A549 (cell line): ENCODE results near the gene TREM2. TPM values are rescaled to one million over a fixed set of nuclear protein-coding genes. Genes with fewer than 3 reads are reported as not detected.
"Not testable (repeated sequence)": the region's sequence is repeated elsewhere in the genome, so short reads cannot be mapped to it uniquely, and the experiment has no call there.

Source experiments
- ATAC-seq, 2 experiments: fragments of 200-7000 bp in 1 of 2; fragments of >200 bp in 1 of 2; cut with Nextera tagmentation in 1 of 2; cut with Tn5 transposase in 1 of 2; 3 replicates each; pipeline versions ENCODE4 v1.8.0 to v1.9.1; 2018 to 2020; ENCODE audit warnings: mild to moderate bottlenecking in 1 of 2, moderate library complexity in 1 of 2
- CTCF ChIA-PET: fragments of 300-600 bp; sonication (Branson Sonifier 250); formaldehyde crosslinking; extraction: SDS; loops from one replicate; lab custom pipeline; 2021; ENCODE audit warnings: antibody characterized with exemption, inconsistent platforms; lab: Yijun Ruan, JAX
- POLR2A ChIA-PET: fragments of 350-600 bp; formaldehyde crosslinking; extraction: SDS; loops from one replicate; lab custom pipeline; 2021; ENCODE audit warnings: antibody characterized with exemption, inconsistent platforms; lab: Yijun Ruan, JAX
- DNase-seq, 2 experiments: peaks; one replicate each; pipeline versions ENCODE4 v3.0.0 to v3.0.0-alpha.2; 2011 to 2016; ENCODE audit warnings: low read depth in 1 of 2, low spot score in 1 of 2
- FAIRE-seq: peaks from 2 replicates; lab custom pipeline; 2011; peaks lifted over from hg19 to GRCh38; lab: Jason Lieb, UNC
- H3K27ac ChIP-seq, 2 experiments: fragments of >200 bp; sonication (Bioruptor Twin); formaldehyde crosslinking; 3 replicates each; pipeline ENCODE4 v1.5.1; 2016 to 2017
- H3K4me1 ChIP-seq: fragments of >200 bp; sonication (Bioruptor Twin); formaldehyde crosslinking; 3 replicates; pipeline ENCODE4 v1.6.1; 2016
- H3K4me2 ChIP-seq: fragments of >200 bp; sonication (Bioruptor Twin); formaldehyde crosslinking; 3 replicates; pipeline ENCODE4 v1.6.1; 2016
- H3K4me3 ChIP-seq: fragments of >200 bp; sonication (Bioruptor Twin); formaldehyde crosslinking; 3 replicates; pipeline ENCODE4 v1.5.1; 2016
- H3K9me3 ChIP-seq: fragments of >200 bp; sonication (Bioruptor Twin); formaldehyde crosslinking; 3 replicates; pipeline ENCODE4 v1.6.1; 2016
- KDM1A ChIP-seq: fragments of 200-600 bp; sonication (generic); IDR thresholded peaks from 2 replicates; pipeline ENCODE4 v1.6.1; 2016; ENCODE audit warnings: low read depth, mild to moderate bottlenecking
- WGBS: methylation state at CpG from one replicate; pipeline ENCODE4 v1.1.6; 2017; ENCODE audit errors: missing lambda C conversion rate; 5-methylcytosine and 5-hydroxymethylcytosine counted together
- polyA plus RNA-seq, 4 experiments: library from polyadenylated mRNA; depleted of rRNA in 3 of 4; stranded (reverse); fragments of >200 nt; fragmentation: RNase III in 1 of 4; extraction: RNeasy Plus Mini Kit Qiagen cat#74134 plus additional on column Dnase treatment in 1 of 4; gene quantifications; 2 replicates in 3 of 4; 3 replicates in 1 of 4; pipeline ENCODE4 v1.2.3, GENCODE V29; 2011 to 2017
- TF ChIP-seq, protein P1 (sequence below): fragments of 250-450 bp; sonication (Bioruptor Pico); IDR thresholded peaks from 2 replicates; pipeline ENCODE4 v1.5.0; 2021; ENCODE audit warnings: mild to moderate bottlenecking, moderate library complexity, borderline replicate concordance
- TF ChIP-seq, protein P2 (sequence below): IDR thresholded peaks from 2 replicates; pipeline ENCODE4 v1.6.1; 2012; ENCODE audit warnings: low read depth, borderline replicate concordance

TREM2 gene
- polyA plus RNA-seq, 2 of the 4 experiments (the other 2 are of a cell fraction): not detected

DNA sequence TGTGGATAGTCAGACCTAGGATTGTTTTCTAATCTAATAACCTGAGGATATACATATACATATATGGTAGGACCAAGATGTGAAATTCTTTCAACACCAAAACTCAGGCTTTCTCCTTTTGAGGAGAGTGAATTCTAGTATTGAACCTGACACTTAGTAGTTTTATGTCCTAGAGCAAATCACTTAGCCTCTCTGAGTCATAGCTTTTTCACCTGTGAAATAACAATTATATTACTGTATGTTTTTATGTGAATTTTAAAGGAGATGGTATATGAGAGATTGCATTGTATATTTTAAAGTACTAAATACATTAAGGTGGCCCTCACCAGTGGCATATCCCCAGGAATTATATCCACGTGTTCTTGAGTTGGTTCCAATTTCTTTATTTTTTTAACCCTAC is 43.4 kb downstream of the TREM2 start (continued):
- no peak for TF ChIP-seq KDM1A

DNA sequence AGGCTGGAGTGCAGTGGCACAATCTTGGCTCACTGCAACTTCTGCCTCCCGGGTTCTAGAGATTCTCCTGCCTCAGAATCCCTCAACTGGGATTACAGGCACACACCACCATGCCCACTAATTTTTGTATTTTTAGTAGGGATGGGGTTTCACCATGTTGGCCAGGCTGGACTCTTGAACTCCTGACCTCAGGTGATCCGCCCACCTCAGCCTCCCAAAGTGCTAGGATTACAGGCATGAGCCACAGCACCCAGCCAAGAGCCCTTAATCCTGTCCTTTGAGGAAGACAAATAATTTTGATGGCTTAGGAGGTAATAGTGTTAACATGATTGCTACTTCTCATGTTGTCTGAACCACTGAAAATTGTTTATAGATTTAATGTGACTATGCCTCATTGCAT is 47.9 kb downstream of the TREM2 start:
- 70% methylated on average over 2 of the region's 2 CpGs for WGBS
- POLR2A ChIA-PET, CTCF ChIA-PET, H3K9me3 ChIP-seq, H3K4me1 ChIP-seq, ATAC-seq, DNase-seq, H3K27ac ChIP-seq, H3K4me2 ChIP-seq, FAIRE-seq, H3K4me3 ChIP-seq: not testable (repeated sequence)

DNA sequence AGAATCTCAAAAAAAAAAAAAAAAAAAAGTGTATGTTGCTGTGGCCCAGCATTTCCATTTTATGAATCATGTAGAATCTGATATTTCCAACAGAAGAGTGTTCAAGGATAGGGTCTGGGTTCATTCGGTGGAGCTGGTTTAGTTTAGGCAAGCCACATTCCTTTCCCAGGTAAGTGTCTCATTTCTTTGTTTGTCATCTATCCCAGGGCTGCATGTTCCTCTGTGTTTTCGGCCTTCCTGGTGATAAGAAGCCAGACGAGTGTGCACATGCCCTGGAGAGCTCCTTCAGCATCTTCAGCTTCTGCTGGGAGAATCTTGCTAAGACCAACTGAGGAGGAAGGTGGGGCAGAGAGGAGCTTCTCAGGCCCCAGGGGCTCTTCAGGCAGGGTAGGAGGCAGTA is 51.9 kb downstream of the TREM2 start:
- Histone ChIP-seq H3K4me3 (no peak overlapping the region), H3K4me2 (no peak overlapping the region), H3K9me3 (no peaks in the 10 kb centered on the region), H3K27ac (no peak overlapping the region), H3K4me1 (no peaks in the 10 kb centered on the region)
- WGBS: 55% methylated on average over 3 of the region's 3 CpGs
- ChIA-PET POLR2A (no interaction called here), CTCF (interaction anchor here (0.6 kb wide), 1 partner anchor 530 kb away, joined by 4 read pairs; no protein-coding TSS in a partner anchor)
- DNase-seq (no peak), ATAC-seq (no peak), FAIRE-seq (no peak)
- TF ChIP-seq, protein P1, sequence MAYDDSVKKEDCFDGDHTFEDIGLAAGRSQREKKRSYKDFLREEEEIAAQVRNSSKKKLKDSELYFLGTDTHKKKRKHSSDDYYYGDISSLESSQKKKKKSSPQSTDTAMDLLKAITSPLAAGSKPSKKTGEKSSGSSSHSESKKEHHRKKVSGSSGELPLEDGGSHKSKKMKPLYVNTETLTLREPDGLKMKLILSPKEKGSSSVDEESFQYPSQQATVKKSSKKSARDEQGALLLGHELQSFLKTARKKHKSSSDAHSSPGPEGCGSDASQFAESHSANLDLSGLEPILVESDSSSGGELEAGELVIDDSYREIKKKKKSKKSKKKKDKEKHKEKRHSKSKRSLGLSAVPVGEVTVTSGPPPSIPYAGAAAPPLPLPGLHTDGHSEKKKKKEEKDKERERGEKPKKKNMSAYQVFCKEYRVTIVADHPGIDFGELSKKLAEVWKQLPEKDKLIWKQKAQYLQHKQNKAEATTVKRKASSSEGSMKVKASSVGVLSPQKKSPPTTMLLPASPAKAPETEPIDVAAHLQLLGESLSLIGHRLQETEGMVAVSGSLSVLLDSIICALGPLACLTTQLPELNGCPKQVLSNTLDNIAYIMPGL (CRISPR knock-in tag): no peak
- TF ChIP-seq, protein P2, sequence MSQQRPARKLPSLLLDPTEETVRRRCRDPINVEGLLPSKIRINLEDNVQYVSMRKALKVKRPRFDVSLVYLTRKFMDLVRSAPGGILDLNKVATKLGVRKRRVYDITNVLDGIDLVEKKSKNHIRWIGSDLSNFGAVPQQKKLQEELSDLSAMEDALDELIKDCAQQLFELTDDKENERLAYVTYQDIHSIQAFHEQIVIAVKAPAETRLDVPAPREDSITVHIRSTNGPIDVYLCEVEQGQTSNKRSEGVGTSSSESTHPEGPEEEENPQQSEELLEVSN: no peak

Other genes starting within 250 kb of the TREM2 start
- 2.2 and 2.8 TPM in 2 replicates for gene UNC5CL, start 123.9 kb downstream of the TREM2 start, polyA plus RNA-seq (2011; rRNA removed)
- gene UNC5CL, start 123.9 kb downstream of the TREM2 start, polyA plus RNA-seq (2017; fragmentation: RNase III; extraction: RNeasy Plus Mini Kit Qiagen cat#74134 plus additional on column Dnase treatment): 0.79 to 1.2 TPM (median 1.1 TPM) in 3 replicates
- not detected in 2 replicates for gene TSPO2, start 120.6 kb downstream of the TREM2 start, polyA plus RNA-seq (2011; rRNA removed)
- gene TSPO2, start 120.6 kb downstream of the TREM2 start, polyA plus RNA-seq (2017; fragmentation: RNase III; extraction: RNeasy Plus Mini Kit Qiagen cat#74134 plus additional on column Dnase treatment): not detected in 3 replicates
- gene APOBEC2, start 109.9 kb downstream of the TREM2 start, polyA plus RNA-seq (2011; rRNA removed): not detected in 2 replicates
- gene APOBEC2, start 109.9 kb downstream of the TREM2 start, polyA plus RNA-seq (2017; fragmentation: RNase III; extraction: RNeasy Plus Mini Kit Qiagen cat#74134 plus additional on column Dnase treatment): not detected in 3 replicates
- 15.6 and 21.4 TPM in 2 replicates for gene OARD1, start 90.8 kb downstream of the TREM2 start, polyA plus RNA-seq (2011; rRNA removed)
- 26.2 to 28.5 TPM (median 26.4 TPM) in 3 replicates for gene OARD1, start 90.8 kb downstream of the TREM2 start, polyA plus RNA-seq (2017; fragmentation: RNase III; extraction: RNeasy Plus Mini Kit Qiagen cat#74134 plus additional on column Dnase treatment)
- 11.2 and 19.2 TPM in 2 replicates for gene NFYA, start 90.1 kb downstream of the TREM2 start, polyA plus RNA-seq (2011; rRNA removed)
- 15.7 to 17.0 TPM (median 16.2 TPM) in 3 replicates for gene NFYA, start 90.1 kb downstream of the TREM2 start, polyA plus RNA-seq (2017; fragmentation: RNase III; extraction: RNeasy Plus Mini Kit Qiagen cat#74134 plus additional on column Dnase treatment)
- gene TREML1, start 8.8 kb downstream of the TREM2 start, polyA plus RNA-seq (2011; rRNA removed): not detected in 2 replicates
- gene TREML1, start 8.8 kb downstream of the TREM2 start, polyA plus RNA-seq (2017; fragmentation: RNase III; extraction: RNeasy Plus Mini Kit Qiagen cat#74134 plus additional on column Dnase treatment): not detected in 3 replicates
- not detected in 2 replicates for gene TREML2, start 38.0 kb upstream of the TREM2 start, polyA plus RNA-seq (2011; rRNA removed)
- not detected in 3 replicates for gene TREML2, start 38.0 kb upstream of the TREM2 start, polyA plus RNA-seq (2017; fragmentation: RNase III; extraction: RNeasy Plus Mini Kit Qiagen cat#74134 plus additional on column Dnase treatment)
- not detected in 2 replicates for gene TREML4, start 65.2 kb upstream of the TREM2 start, polyA plus RNA-seq (2011; rRNA removed)
- gene TREML4, start 65.2 kb upstream of the TREM2 start, polyA plus RNA-seq (2017; fragmentation: RNase III; extraction: RNeasy Plus Mini Kit Qiagen cat#74134 plus additional on column Dnase treatment): not detected in 3 replicates
- gene TREM1, start 123.6 kb upstream of the TREM2 start, polyA plus RNA-seq (2011; rRNA removed): not detected in 2 replicates
- not detected in 3 replicates for gene TREM1, start 123.6 kb upstream of the TREM2 start, polyA plus RNA-seq (2017; fragmentation: RNase III; extraction: RNeasy Plus Mini Kit Qiagen cat#74134 plus additional on column Dnase treatment)
- gene NCR2, start 172.5 kb upstream of the TREM2 start, polyA plus RNA-seq (2011; rRNA removed): not detected in 2 replicates
- gene NCR2, start 172.5 kb upstream of the TREM2 start, polyA plus RNA-seq (2017; fragmentation: RNase III; extraction: RNeasy Plus Mini Kit Qiagen cat#74134 plus additional on column Dnase treatment): not detected in 3 replicates